ENCODE data around the gene CELF3. TPM values are rescaled to one million over a fixed set of nuclear protein-coding genes. Genes with fewer than 3 reads are reported as not detected.

The CELF3 gene
- total RNA-seq, 1 donor from 2014 or later = not detected

GRCh38 chr1:151668090-151668489 lies 48.5 kb downstream of the CELF3 start:
- intact Hi-C loops (cut with micrococcal nuclease) = no loop called here
- ATAC-seq (no peak), DNase-seq (no peak)

- DNase-seq (no peak), ATAC-seq (no peak)
- intact Hi-C loops (cut with micrococcal nuclease) = no loop called here
These were observed 54.9 kb downstream of the CELF3 start for GRCh38 chr1:151661751-151662150.

GRCh38 chr1:151655371-151655770 lies 61.2 kb downstream of the CELF3 start:
- DNase-seq = no peak
- ATAC-seq = no peak
- intact Hi-C loops (cut with micrococcal nuclease) = no loop called here

GRCh38 chr1:151653397-151653796 lies 63.2 kb downstream of the CELF3 start:
- ATAC-seq (peak; percentile 58), DNase-seq (no peak)
- intact Hi-C loops (cut with micrococcal nuclease) = no loop called here

Other genes starting within 250 kb of the CELF3 start
- gene CGN, start 205.4 kb downstream of the CELF3 start, total RNA-seq = 0.92 TPM
- gene TUFT1, start 176.5 kb downstream of the CELF3 start, total RNA-seq = 3.1 TPM
- 33.7 TPM for gene SNX27, start 104.8 kb downstream of the CELF3 start, total RNA-seq
- 4.4 TPM for gene RIIAD1, start 4.7 kb upstream of the CELF3 start, total RNA-seq
- gene MRPL9, start 46.7 kb upstream of the CELF3 start, total RNA-seq = 42.7 TPM
- gene TDRKH, start 73.7 kb upstream of the CELF3 start, total RNA-seq = 5.5 TPM
- 0.67 TPM for gene LINGO4, start 88.6 kb upstream of the CELF3 start, total RNA-seq
- 13.0 TPM for gene RORC, start 115.0 kb upstream of the CELF3 start, total RNA-seq
- gene C2CD4D, start 123.0 kb upstream of the CELF3 start, total RNA-seq = not detected
- not detected for gene THEM5, start 136.9 kb upstream of the CELF3 start, total RNA-seq
- gene THEM4, start 192.7 kb upstream of the CELF3 start, total RNA-seq = 16.6 TPM

All from left ventricle myocardium superior (tissue), 1 donor.